GM21515 (cell line): Measurements from ENCODE around the gene HAS3.

ENCODE experiments used
- ATAC-seq: cut with Tn5 transposase; IDR thresholded peaks from one replicate; pipeline ENCODE4 v1.9.1; 2021; ENCODE audit not compliant: unreplicated experiment

The HAS3 gene

GRCh38 chr16:69089091-69089910, 16.2 kb upstream of the HAS3 start:
- no peak for ATAC-seq

DNA sequence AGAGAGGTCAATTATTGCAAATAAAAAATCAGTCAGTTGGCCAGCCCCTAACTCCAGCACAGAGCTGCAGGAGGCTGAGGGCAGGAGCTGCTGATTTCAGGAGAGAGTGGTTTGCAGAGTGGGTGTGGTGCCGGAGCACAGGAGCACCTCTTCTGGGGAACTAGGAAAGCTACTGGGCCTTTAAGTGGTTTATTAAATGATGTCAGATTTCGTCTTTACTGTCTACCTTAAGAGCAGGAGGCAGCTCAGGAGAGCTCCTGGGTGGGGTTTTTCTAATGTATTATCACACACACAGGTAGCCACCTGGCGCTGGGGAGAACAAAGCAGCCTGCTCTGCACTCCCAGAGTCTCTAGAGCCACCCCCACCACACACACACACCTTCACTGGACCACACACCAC, 11.5 kb upstream of the HAS3 start:
- no peak for ATAC-seq

GRCh38 chr16:69094501-69094900, 11.0 kb upstream of the HAS3 start:
- ATAC-seq, result no peak

DNA sequence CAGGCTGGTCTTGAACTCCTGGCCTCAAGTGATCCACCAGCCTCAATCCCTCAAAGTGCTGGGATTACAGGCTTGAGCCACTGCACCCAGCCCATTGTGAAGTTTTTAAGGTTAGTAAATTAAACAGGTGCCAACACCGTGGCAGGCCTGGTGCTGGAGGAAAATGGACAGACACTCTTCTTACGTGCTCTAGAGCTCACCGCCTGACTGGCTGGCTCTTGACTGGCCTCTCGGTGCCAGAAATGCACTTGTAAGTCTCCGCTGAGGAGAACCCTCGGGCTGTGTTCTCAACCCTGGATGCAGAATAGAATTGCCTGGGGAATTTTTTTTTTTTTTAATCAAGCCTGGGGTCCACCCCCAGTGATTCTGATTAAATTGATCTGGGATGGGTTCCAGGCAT, 10.3 kb upstream of the HAS3 start:
- no peak for ATAC-seq

DNA sequence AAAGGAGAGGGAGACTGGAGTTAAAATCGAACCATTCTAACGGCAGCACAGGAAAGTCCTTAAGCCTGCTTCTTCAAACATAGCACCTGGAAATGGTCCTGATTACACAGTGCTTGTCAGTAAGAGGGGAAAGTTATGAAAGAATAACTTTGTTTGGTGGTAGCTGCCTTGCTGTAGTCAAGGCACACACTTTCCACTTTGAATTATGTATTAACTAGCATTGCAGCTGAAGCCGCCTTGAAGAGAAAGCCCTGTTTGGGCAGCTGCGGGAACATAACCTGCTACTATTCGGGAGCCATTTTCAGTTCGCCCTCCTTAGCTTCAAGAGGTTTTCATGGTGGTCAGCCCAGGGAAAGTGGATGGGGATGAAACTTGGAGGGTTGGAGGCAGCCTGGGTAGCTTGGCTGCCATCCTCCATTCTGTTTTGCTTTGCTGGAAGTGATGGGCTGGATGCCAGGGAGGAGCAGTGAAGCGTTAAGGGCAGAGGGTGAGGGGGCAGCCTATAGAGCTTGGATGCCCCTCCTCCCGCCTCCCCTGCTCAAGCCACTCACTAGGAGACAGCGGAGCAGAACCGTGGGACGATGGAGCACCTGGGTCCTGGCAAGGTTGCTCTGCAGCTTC, 5.3 kb upstream of the HAS3 start:
- no peak for ATAC-seq

DNA sequence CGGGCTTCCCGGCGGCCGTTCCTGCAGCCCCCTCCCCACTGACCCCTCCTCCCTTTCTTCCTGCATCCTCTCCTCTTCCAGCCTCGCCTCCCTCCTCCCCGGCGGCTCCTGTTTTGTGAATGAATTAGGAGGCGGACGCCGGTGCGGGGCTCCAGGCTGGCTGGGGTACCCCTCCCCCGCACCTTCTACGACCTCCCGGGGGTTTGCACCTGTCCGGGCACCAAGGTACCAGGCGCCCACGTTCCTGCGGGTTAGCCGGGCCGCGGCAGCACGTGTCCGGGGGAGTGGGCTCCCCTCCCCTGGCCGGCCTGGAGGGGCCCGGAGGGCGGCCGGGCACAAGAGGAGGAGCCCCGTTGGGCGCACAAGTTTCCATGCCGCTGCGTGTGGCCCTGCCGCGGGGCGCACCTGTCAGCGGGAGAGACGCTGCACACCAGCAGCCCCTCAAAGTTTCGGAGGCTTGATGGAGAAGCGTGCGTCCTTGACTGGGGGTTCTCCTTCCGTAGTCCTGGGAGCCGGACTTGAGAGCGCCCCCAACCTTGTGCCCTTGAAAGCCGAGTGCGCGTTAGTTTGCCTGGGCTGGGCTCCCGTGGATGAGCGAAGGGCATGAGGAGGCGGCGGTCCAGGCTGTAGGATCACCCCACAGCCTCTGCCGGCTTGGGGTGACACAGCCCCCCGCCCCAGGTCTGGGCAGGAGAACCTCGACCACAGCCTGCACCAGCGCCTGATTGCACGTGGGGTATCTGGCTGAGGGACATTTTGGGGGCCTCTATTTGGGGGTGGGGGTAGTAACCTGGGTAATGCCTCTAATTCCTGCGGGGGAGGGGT, 1.2 kb downstream of the HAS3 start:
- no peak for ATAC-seq

GRCh38 chr16:69107316-69107962, 2.0 kb downstream of the HAS3 start:
- no peak for ATAC-seq

DNA sequence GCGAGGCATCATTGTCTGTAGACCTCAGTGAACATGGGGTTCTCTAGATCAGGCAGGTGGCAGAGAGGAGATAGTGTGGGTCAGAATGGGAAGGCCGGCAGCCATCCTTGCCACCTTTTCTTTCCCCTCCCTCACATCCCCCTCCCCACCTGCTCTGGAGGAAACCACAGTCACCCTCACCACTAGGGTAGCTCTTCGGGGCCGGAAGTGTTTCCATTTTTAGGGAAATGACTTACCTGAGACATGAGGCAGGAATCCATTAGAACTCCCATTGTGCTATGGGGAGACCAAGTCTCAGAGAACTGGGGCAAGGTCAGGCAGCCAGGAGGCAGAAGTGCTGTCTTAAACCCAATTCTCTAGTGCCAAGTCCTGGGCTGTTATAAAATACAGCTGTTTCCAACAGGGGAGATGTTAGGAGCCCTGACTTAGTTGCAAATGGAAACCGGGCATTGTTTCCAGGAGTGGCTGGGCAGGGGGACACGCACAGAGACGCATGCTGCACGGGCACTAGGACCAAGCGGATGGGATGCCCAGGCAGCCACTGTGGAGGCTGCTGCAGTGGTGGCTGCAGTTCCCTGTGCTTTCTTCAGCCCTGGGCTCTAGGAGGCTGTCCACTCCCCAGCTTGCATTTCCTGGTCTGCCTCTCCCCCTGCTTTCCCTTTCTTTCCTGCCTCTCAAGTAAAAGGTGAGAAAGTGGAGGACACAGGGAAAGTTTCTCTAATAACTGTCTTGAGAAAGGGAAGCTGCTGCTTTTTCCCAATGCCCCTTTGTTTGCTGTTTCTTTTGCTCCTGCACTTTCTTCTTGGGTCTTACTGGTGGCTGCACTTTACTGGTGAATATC, 2.8 kb downstream of the HAS3 start:
- ATAC-seq, result no peak

DNA sequence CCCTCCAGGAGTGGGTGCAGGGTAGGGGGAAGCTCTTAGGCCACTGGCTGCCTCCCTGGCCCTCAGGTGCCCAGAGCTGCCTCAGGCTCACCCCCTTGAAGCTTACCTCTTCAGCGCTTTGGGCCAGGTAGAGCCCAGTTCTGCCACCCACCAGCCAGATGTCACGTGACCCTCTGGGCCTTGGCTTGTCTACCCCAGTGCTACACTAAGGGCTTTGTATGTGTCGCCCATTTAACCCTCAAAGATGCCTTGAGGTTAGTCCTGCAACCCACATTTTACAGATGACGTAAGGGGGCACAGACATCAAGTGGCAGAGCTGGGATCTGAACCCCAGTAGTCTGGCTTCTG, 3.4 kb downstream of the HAS3 start:
- ATAC-seq, result no peak

GRCh38 chr16:69109486-69110270, 4.2 kb downstream of the HAS3 start:
- no peak for ATAC-seq

- no peak for ATAC-seq
Measured at GRCh38 chr16:69110406-69110805, 5.0 kb downstream of the HAS3 start.

GRCh38 chr16:69111216-69111875, 5.9 kb downstream of the HAS3 start:
- ATAC-seq, result no peak

- ATAC-seq, result no peak
Measured at GRCh38 chr16:69111876-69112230, 6.4 kb downstream of the HAS3 start.

DNA sequence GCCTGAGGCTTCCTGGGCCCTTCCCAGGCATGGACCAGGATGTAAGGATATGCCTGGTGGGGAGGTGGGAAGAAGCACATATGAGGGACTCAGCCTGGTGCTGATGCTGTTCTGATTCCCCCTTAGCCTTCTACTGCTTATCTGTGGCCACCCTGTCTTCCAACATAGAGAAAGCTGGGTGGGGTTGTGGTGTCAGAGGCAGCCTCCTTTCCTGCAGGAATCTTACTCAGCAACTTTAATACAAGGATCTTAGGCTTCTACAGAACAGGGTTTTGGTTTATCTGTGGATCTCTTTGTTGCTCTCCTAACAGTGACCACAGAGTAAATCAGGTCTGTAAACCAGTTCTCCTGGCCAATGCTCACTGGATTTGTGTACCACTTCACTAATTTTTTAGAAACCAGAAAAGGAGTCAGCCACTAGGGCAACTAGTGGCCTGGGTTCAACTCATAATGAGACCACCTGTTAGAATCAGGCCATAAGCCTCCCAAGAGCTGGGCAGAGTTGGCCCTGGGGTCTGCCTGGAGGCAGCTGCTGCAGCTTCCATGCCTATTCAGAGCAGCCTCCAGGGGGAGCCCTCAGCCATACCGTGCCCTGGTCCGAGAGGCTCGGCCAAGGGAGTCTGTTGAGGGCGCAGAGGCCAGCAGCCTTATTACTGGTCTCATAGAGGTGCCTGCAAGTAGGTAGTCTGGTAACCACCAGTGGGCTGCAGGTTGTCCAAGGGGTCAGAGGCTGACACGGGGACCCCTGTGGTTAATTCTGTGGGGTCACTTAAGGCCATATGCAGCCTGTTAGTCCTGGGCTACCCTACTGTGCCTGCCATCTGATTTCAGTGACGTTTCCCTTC, 7.1 kb downstream of the HAS3 start:
- ATAC-seq, result no peak

- ATAC-seq, result no peak
Measured at GRCh38 chr16:69113216-69113615, 7.8 kb downstream of the HAS3 start.

GRCh38 chr16:69114346-69114975, 9.0 kb downstream of the HAS3 start:
- ATAC-seq, result no peak

DNA sequence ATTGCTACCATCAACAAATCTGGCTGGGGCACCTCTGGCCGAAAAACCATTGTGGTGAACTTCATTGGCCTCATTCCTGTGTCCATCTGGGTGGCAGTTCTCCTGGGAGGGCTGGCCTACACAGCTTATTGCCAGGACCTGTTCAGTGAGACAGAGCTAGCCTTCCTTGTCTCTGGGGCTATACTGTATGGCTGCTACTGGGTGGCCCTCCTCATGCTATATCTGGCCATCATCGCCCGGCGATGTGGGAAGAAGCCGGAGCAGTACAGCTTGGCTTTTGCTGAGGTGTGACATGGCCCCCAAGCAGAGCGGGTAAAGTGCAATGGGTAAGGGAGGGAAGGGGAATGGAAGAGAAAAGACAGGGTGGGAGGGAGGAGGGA, 9.5 kb downstream of the HAS3 start:
- no peak for ATAC-seq

- no peak for ATAC-seq
Measured at GRCh38 chr16:69115361-69115760, 9.9 kb downstream of the HAS3 start.
